Endothelial cell of hepatic sinusoid (primary cell): Measurements from ENCODE around the gene FMN1.

Source experiments
- in situ Hi-C: cut with HindIII; loops from 2 replicates; pipeline ENCODE4 v1.10.0; 2017; ENCODE audit warnings: low sequenced_read_pairs

Gene FMN1

GRCh38 chr15:32717426-32718226 is 476.9 kb downstream of the FMN1 start, which contains the start of gene GREM1:
Gene GREM1 (plus strand): TSS chr15:32718004. CDS start chr15:32730691, 12,687 bp downstream.
- in situ Hi-C loops = no loop called here

GRCh38 chr15:32716915-32717425 is 477.5 kb downstream of the FMN1 start:
- in situ Hi-C loops = no loop called here

- in situ Hi-C loops = no loop called here
These were observed 478.1 kb downstream of the FMN1 start for GRCh38 chr15:32716216-32716914.
